Epithelial cell of esophagus (primary cell): ENCODE measurements around the gene COQ8A.
"Not testable (repeated sequence)": the region's sequence is repeated elsewhere in the genome, so short reads cannot be mapped to it uniquely, and the experiment has no call there.

Source experiments
- DNase-seq: peaks from one replicate; pipeline ENCODE4 v3.0.0; 2010; ENCODE audit warnings: low read depth
- H3K4me3 ChIP-seq: 2 replicates; pipeline ENCODE4 v1.5.1; 2011; ENCODE audit warnings: mild to moderate bottlenecking, low read length, control low read depth
- CTCF ChIP-seq: IDR thresholded peaks from 2 replicates; pipeline ENCODE4 v1.5.1; 2011; ENCODE audit warnings: low read depth, mild to moderate bottlenecking, low read length, control low read depth, inconsistent platforms; ENCODE audit not compliant: insufficient read depth; ENCODE audit errors: missing control alignments

Gene COQ8A

GRCh38 chr1:226995365-226996332, 55.6 kb downstream of the COQ8A start:
- TF ChIP-seq CTCF: no peak
- no peak overlapping the region for H3K4me3 ChIP-seq
- DNase-seq: no peak

DNA sequence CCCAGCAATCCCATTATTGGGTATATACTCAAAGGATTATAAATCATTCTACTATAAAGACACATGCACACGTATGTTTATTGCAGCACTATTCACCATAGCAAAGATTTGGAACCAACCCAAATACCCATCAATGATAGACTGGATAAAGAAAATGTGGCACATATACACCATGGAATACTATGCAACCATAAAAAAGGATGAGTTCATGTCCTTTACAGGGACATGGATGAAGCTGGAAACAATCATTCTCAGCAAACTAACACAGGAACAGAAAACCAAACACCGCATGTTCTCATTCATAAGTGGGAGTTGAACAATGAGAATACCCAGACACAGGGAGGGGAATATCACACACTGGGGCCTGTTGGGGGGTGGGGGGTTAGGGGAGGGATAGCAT, 59.5 kb downstream of the COQ8A start:
- H3K4me3 ChIP-seq, DNase-seq: not testable (repeated sequence)

DNA sequence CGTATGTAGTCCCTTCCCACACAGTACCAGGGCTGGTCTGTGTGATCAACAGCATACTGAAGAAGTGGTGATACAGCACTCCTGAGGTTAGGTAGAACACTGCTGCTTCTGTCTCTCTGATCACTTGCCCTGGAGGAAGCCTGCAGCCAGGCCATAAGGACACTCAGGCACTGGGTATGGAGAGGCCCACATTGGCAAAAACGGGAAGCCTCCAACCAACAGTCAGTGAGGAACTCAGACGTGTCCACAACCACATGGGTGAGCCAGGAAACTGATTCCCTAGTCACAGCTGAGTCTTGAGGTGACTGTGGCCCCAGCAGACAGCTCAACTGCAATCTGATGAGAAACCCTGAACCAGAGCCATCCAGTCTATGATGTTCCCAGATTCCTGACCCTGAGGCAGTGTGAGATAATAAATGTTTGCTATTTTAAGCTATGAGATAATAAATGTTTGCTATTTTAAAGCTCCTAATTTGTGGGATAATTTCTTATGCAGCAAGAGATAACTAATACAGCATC, 62.5 kb downstream of the COQ8A start:
- no peak overlapping the region for H3K4me3 ChIP-seq
- DNase-seq: no peak
- TF ChIP-seq CTCF: no peak

- DNase-seq: no peak
- no peak overlapping the region for H3K4me3 ChIP-seq
- no peak for TF ChIP-seq CTCF
These were observed 63.1 kb downstream of the COQ8A start for GRCh38 chr1:227003165-227003564.

GRCh38 chr1:227004796-227005195, 64.7 kb downstream of the COQ8A start:
- no peak overlapping the region for H3K4me3 ChIP-seq
- TF ChIP-seq CTCF: no peak
- DNase-seq: no peak

DNA sequence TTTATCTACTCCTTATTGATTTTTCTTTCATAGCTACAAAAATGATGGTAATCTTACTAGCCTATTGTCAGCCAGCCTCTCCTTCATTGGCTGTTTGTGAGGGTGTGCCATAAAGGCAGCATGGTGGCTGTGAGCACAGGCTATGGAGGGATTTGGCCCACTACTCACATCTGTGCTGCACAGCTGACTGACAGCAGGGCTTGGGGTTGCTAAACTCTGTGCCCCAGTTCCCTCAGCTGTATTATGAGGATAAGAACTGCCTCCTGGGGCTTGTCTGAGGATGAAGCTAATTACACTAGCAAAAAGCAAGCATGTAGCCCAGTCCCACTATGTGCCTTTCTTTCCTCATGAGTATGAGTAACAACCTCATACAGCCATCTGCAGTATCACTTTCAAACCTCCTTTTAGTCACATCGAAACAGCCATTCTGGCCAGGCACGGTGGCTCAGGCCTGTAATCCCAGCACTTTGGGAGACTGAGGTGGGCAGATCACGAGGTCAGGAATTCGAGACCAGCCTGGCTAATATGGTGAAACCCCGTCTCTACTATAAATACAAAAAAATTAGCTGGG, 66.2 kb downstream of the COQ8A start:
- H3K4me3 ChIP-seq: no peak overlapping the region
- TF ChIP-seq CTCF: no peak
- DNase-seq: no peak

DNA sequence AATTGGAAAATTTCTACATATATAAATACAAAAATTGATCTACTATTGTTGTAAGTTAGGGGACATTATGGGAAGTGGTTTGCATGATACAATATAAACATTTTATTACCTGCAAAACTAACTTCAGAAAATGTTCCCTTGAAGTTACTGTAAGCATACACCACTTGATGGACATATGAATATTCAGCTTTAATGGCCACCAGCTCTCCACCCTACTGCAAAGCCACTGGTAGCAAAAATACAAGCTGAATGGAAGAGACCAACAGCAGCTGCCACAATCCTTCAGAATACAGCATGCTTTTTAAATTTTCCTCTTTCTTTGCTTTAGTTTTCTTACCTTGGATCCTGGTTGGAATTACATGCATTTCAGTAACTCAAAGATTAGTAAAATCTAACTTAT, 69.8 kb downstream of the COQ8A start:
- no peak for TF ChIP-seq CTCF
- no peak overlapping the region for H3K4me3 ChIP-seq
- no peak for DNase-seq
